GM19193 (cell line): Measurements from ENCODE around the gene KIAA0319L.

ENCODE experiments used
- POLR2A ChIP-seq: IDR thresholded peaks from 4 replicates; pipeline ENCODE4 v1.6.1; 2011; ENCODE audit not compliant: insufficient read depth, insufficient read length; ENCODE audit errors: extremely low read depth

KIAA0319L gene

GRCh38 chr1:35434703-35435102 lies 122.5 kb downstream of the KIAA0319L start:
- TF ChIP-seq POLR2A = no peak

- no peak for TF ChIP-seq POLR2A
These were observed 123.5 kb downstream of the KIAA0319L start for GRCh38 chr1:35433714-35434113.

- TF ChIP-seq POLR2A = no peak
These were observed 125.0 kb downstream of the KIAA0319L start for GRCh38 chr1:35432231-35432630.

GRCh38 chr1:35431173-35431599 lies 126.0 kb downstream of the KIAA0319L start:
- no peak for TF ChIP-seq POLR2A

GRCh38 chr1:35430762-35431161 lies 126.4 kb downstream of the KIAA0319L start:
- no peak for TF ChIP-seq POLR2A

- TF ChIP-seq POLR2A = no peak
These were observed 128.8 kb downstream of the KIAA0319L start for GRCh38 chr1:35428360-35428759.

GRCh38 chr1:35426097-35426586 lies 131.1 kb downstream of the KIAA0319L start:
- no peak for TF ChIP-seq POLR2A

GRCh38 chr1:35408925-35409324 lies 148.3 kb downstream of the KIAA0319L start:
- no peak for TF ChIP-seq POLR2A

GRCh38 chr1:35407743-35408142 lies 149.5 kb downstream of the KIAA0319L start:
- TF ChIP-seq POLR2A = no peak

GRCh38 chr1:35406103-35406502 lies 151.1 kb downstream of the KIAA0319L start:
- no peak for TF ChIP-seq POLR2A

GRCh38 chr1:35401049-35401448 lies 156.2 kb downstream of the KIAA0319L start:
- no peak for TF ChIP-seq POLR2A

- no peak for TF ChIP-seq POLR2A
These were observed 158.5 kb downstream of the KIAA0319L start for GRCh38 chr1:35398739-35399138.

GRCh38 chr1:35394386-35394785 lies 162.8 kb downstream of the KIAA0319L start:
- no peak for TF ChIP-seq POLR2A

- no peak for TF ChIP-seq POLR2A
These were observed 166.4 kb downstream of the KIAA0319L start for GRCh38 chr1:35390600-35391494.

- TF ChIP-seq POLR2A = no peak
These were observed 170.2 kb downstream of the KIAA0319L start for GRCh38 chr1:35386959-35387358.

GRCh38 chr1:35386290-35386689 lies 170.9 kb downstream of the KIAA0319L start:
- TF ChIP-seq POLR2A = no peak
